Osteoblast (primary cell): ENCODE data around the gene MGP. TPM values are rescaled to one million over a fixed set of nuclear protein-coding genes. Genes with fewer than 3 reads are reported as not detected.

ENCODE experiments used
- DNase-seq: peaks from one replicate; pipeline ENCODE4 v3.0.0; 2011; ENCODE audit warnings: low spot score, mixed read lengths; ENCODE audit not compliant: insufficient read length; ENCODE audit errors: missing footprints
- H2AFZ ChIP-seq: 2 replicates; pipeline ENCODE4 v1.6.0; 2011; ENCODE audit warnings: mild to moderate bottlenecking, low read length
- H3K27ac ChIP-seq: 2 replicates; pipeline ENCODE4 v1.5.1; 2011; ENCODE audit warnings: mild to moderate bottlenecking, low read depth, low read length, moderate library complexity
- H3K27me3 ChIP-seq: 2 replicates; pipeline ENCODE4 v1.6.0; 2012; ENCODE audit warnings: mild to moderate bottlenecking, control low read depth, inconsistent platforms, low read length, moderate library complexity; ENCODE audit not compliant: insufficient read depth
- H3K36me3 ChIP-seq: 2 replicates; pipeline ENCODE4 v1.5.1; 2011; ENCODE audit warnings: mild to moderate bottlenecking, low read length, control low read depth, moderate library complexity; ENCODE audit not compliant: insufficient read depth
- H3K4me1 ChIP-seq: 2 replicates; pipeline ENCODE4 v1.5.1; 2011; ENCODE audit warnings: mild to moderate bottlenecking, low read length, control low read depth, moderate library complexity; ENCODE audit not compliant: insufficient read depth
- H3K4me2 ChIP-seq: 2 replicates; pipeline ENCODE4 v1.6.0; 2011; ENCODE audit warnings: mild to moderate bottlenecking, low read length; ENCODE audit not compliant: insufficient read depth
- H3K4me3 ChIP-seq: fragments of 200-600 bp; sonication (generic); 3 replicates; pipeline ENCODE4 v1.5.1; 2012; ENCODE audit warnings: mild to moderate bottlenecking, low read length, inconsistent platforms; ENCODE audit not compliant: insufficient read depth
- H3K79me2 ChIP-seq: 2 replicates; pipeline ENCODE4 v1.6.0; 2012; ENCODE audit warnings: mild to moderate bottlenecking, low read length, control low read depth, inconsistent platforms; ENCODE audit not compliant: insufficient read depth
- H3K9me3 ChIP-seq: 2 replicates; pipeline ENCODE4 v1.5.1; 2011; ENCODE audit warnings: low read depth, low read length, control low read depth
- H4K20me1 ChIP-seq: 2 replicates; pipeline ENCODE4 v1.6.0; 2012; ENCODE audit warnings: mild to moderate bottlenecking, low read length, control low read depth; ENCODE audit not compliant: insufficient read depth
- CTCF ChIP-seq: IDR thresholded peaks from 2 replicates; pipeline ENCODE4 v1.5.1; 2011; ENCODE audit warnings: mild to moderate bottlenecking, low read depth, low read length, moderate library complexity; ENCODE audit errors: extremely low read depth
- total RNA-seq: library from RNA; depleted of rRNA; stranded (reverse); fragments of >200 nt; gene quantifications from 2 replicates; pipeline ENCODE4 v1.2.3, GENCODE V29; 2012

The MGP gene
- total RNA-seq, 1 donor, result 8.0 TPM

- Histone ChIP-seq H4K20me1 (no peaks in the 10 kb centered on the region), H3K4me3 (no peak overlapping the region), H3K36me3 (no peaks in the 10 kb centered on the region), H3K27ac (no peak overlapping the region), H3K27me3 (no peaks in the 10 kb centered on the region), H3K79me2 (no peaks in the 10 kb centered on the region), H3K4me2 (no peak overlapping the region), H3K9me3 (no peaks in the 10 kb centered on the region), H2AFZ (no peak overlapping the region), H3K4me1 (peaks cover 33% of the 10 kb centered on the region)
- no peak for DNase-seq
- no peak for TF ChIP-seq CTCF
Observed at GRCh38 chr12:14840616-14841015, 45.0 kb downstream of the MGP start.

GRCh38 chr12:14839262-14839661, 46.4 kb downstream of the MGP start:
- H3K4me1 ChIP-seq, result peaks cover 33% of the 10 kb centered on the region
- H3K36me3 ChIP-seq, result no peaks in the 10 kb centered on the region
- H2AFZ ChIP-seq, result no peak overlapping the region
- TF ChIP-seq CTCF, result no peak
- no peaks in the 10 kb centered on the region for H3K79me2 ChIP-seq
- H3K9me3 ChIP-seq, result no peaks in the 10 kb centered on the region
- no peak overlapping the region for H3K4me3 ChIP-seq
- H3K27me3 ChIP-seq, result no peaks in the 10 kb centered on the region
- no peak overlapping the region for H3K27ac ChIP-seq
- no peak overlapping the region for H3K4me2 ChIP-seq
- no peaks in the 10 kb centered on the region for H4K20me1 ChIP-seq
- DNase-seq, result no peak

- no peak for DNase-seq
- no peaks in the 10 kb centered on the region for H3K9me3 ChIP-seq
- no peaks in the 10 kb centered on the region for H3K27me3 ChIP-seq
- peak overlapping the region; percentile 83 for H3K4me2 ChIP-seq
- H3K4me1 ChIP-seq, result peaks cover 31% of the 10 kb centered on the region
- H3K4me3 ChIP-seq, result peak overlapping the region; percentile 32
- H3K36me3 ChIP-seq, result no peaks in the 10 kb centered on the region
- H3K27ac ChIP-seq, result peak overlapping the region; percentile 76
- H2AFZ ChIP-seq, result no peak overlapping the region
- TF ChIP-seq CTCF, result no peak
- no peaks in the 10 kb centered on the region for H4K20me1 ChIP-seq
- H3K79me2 ChIP-seq, result no peaks in the 10 kb centered on the region
Observed at GRCh38 chr12:14836336-14837210, 49.1 kb downstream of the MGP start.

- H3K27ac ChIP-seq, result no peak overlapping the region
- H3K79me2 ChIP-seq, result no peaks in the 10 kb centered on the region
- H3K4me1 ChIP-seq, result peaks cover 28% of the 10 kb centered on the region
- H3K9me3 ChIP-seq, result no peaks in the 10 kb centered on the region
- no peak for DNase-seq
- H3K27me3 ChIP-seq, result no peaks in the 10 kb centered on the region
- no peak overlapping the region for H2AFZ ChIP-seq
- no peak overlapping the region for H3K4me3 ChIP-seq
- H3K36me3 ChIP-seq, result no peaks in the 10 kb centered on the region
- no peaks in the 10 kb centered on the region for H4K20me1 ChIP-seq
- H3K4me2 ChIP-seq, result no peak overlapping the region
- no peak for TF ChIP-seq CTCF
Observed at GRCh38 chr12:14834509-14834908, 51.1 kb downstream of the MGP start.
